Measurements from ENCODE around the gene GMDS.
A peak's percentile ranks its signal among the peaks of the same experiment; 100 is the strongest.

GMDS gene

DNA sequence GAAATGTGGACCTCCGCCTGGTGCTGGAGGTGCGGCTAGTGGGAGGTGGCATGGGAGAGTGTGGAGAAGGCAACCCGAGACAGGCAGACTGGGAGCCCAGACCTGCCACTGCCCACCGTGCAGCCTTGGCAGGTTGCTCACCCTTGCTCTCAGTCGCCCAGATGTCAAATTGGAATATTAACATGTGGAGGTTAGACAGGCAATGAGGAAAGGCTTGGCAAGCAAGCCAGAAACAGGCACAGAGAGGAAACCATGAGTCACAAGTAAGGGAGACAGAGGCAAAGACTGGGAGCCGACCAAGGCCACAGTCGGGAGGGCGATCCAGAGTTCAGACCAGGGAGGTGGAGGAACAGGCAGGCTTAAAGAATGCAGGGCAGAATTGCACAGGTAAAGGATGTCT lies 457.5 kb downstream of the GMDS start:
- no peak for DNase-seq

DNA sequence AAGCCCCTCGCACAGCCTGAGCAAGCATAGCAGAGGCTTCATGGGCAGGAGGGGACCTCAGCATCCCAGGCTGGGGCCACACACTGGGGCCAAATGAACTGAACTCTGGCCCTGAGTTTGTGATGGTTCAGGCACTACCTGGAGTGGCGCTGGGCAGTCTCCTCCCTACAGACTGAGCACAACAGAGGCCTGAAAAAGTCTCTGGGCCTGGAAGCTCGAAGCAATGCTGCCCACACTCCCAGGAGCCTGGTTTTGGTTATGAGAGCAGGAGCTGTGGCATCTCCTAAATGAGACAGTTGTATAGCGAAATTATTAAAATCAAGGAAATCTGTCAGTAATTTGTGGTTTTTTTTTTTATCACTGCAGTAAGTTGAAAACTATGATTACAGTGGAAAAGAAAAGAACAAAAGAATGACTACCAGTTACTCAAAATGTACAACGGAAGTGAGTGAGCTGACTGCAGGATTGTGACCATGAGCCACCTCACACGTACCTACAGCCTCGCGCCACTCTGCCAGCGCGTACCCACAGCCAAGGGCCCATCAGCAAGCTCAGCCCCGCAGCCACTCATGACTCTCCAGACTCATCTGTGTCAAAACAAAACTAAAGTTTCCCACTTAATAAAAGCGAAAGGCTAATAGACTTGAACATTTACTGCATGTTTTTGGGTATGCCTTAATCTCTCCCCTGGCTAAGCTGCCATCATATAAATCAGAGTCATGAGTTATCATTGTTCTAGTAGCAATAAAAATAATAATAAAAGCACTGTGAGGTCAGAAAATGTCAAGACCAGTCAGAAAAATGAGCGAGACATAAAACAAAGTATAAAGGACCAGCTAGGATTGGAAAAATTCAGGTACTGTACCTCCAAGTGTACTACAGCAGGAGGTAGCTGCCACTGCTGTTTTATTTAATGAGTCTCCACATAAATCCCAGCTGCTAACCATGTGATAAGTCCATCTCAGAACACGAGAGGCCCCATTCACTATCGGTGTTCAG lies 458.7 kb downstream of the GMDS start:
- no peak for DNase-seq

DNA sequence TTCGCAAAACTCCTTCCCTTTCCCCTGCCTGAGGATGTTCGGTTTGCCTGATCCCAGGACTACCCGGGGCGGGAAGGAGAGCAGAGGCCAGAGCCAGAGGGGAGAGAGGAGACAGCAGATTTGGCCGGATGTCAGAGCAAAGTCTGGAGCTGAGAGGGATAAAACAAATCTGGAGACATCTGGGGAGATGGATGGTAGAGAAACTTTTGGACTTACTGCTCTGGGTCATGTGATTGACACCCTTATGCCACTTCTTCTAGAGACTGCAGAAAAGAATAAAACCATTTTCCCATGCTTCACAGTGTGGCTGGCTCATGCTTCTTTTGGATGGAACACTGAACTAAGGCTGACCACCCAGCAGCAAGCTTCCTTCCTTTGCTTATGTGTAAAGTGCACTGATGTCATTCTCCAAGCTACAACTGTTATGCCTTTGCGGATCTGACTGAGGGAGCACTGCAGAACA lies 461.0 kb downstream of the GMDS start:
- no peak for DNase-seq

DNA sequence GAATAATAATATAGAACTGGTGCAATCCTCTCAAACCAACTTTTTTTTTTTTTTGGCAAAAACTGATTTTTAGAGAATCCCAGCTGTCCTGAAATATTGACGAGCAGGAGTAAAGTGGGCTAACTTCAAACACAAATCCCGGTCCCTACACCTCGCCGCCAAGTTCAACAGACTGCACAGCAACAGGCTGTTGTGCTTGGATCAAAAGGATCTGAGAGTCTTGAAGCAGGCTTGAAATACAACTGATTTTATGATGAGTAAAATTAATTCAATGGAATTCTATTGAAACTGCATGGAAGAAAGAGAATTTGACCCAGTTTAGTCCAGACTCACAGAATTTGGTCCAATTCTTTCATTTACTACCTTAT lies 463.6 kb downstream of the GMDS start:
- DNase-seq, result no peak

DNA sequence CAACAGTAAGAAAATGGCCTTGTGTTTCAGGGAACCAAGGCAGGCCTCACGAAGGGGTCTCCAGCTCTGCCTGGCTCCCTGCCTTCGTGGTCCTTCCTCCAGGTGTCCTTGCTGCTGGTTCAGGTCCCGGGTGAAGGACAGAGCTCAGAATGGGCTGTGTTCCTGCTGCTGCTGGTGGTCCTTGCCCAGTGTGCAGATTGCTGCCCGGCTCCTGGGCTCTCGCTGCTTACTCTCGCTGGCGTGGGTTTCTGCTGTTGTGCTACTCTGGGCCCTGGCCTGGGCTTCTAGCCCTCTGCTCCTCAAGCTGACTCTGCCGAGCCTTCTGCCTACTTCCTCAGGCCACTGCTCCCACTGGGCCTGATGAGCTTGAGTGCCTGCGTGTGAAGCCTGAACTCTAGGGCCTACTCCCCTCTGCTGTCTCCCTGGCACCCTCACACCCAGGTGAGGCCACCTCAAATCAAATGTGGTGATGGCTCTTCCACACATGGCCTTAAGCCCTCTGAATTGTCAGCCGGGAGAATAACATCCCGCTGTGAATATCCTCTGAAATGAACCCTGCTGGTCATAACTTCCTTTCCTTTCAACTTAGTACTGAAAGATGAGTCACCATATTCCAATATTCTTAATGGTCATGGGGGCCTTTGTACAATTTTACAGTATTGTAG lies 464.1 kb downstream of the GMDS start:
- DNase-seq, result no peak

DNA sequence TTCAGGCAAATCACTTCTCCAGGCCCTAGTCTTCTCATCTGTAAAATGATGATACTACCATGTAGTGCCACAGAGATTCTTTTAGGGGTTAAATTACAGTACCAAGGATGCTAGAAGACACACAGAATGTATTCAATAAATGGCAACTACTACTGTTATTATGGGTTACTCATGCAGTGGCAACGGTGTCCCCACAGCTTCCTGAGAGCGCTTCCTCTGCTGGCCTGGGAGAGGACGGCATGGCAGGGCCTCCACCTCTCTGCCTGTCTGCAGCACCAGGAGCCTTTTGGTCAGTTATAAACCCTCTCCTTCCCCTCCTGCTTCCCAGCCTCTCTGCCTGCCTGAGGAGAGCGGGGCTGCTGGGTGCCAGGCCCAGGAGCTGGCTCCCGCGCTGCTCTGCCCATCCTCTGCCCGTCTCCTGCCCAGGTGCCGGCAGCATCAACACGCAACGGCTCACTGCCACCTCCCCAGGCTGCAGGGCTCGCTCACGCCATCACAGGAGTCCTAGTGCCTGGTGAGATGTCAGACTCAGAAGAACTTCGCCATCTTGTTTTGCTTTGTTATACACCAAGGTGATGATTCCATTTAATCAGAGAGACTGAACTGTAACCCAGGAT lies 465.0 kb downstream of the GMDS start:
- no peak for DNase-seq

DNA sequence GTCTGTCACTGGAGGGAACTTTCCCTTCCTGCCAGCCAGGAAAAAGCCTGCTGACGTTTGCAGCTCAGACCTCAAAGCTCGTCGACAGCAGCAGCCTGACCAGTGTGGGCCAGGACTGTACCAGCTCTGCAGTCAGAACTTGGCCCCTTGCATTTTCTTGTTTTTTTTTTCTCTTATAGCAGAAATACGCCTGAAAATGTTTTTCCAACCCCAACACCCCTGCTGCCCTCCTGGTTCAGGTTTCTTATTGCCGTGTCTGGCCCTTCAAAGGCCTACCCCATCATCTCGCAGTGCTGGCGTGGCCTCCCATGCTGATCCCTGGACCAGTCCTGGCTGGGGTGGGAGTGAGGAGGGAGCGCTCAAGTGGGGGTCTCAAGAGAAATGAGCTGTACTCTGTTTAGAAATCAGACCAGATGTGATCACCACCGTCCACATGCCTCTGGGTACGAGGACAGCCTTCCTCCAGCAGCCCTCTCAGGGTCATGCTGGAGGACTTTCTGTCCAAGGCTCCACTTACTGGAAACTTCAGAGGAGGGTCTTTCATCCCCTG lies 466.6 kb downstream of the GMDS start:
- no peak for DNase-seq

DNA sequence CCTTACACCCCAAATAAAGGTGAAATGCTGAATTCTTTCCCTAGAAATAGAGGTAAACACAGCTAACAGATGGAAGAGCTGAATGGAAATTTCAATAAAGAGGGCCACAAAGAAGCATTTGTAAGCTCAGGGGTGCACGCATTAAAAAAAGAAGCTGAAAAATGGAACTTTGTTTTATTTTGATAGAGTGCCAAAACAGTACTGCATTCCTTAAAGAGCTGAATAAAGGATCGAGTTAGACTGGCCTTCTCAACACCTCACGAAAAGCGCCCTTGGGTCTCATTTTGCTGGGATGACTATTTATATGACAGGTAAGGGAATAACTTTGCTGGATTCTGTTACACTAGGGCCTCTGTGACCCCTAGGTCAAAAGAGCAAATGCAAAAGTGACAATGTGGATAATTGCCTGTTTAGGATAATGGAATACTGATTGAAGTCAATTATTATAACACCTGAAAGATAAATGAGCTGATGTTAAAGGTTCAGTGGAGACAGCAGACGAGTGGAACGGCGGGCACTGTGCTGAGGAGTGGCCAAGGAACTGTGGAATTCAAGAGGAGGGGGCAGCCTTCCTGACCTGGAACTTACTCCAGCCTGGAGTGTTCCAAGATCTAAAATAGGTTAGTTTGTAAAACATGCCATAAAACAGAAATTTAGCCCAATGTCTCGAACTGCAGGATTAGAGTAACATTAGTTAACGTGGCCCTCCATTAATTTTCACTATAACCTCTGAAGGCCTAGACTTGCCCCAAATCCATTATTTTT lies 467.3 kb downstream of the GMDS start:
- peak; percentile 24 for DNase-seq

DNA sequence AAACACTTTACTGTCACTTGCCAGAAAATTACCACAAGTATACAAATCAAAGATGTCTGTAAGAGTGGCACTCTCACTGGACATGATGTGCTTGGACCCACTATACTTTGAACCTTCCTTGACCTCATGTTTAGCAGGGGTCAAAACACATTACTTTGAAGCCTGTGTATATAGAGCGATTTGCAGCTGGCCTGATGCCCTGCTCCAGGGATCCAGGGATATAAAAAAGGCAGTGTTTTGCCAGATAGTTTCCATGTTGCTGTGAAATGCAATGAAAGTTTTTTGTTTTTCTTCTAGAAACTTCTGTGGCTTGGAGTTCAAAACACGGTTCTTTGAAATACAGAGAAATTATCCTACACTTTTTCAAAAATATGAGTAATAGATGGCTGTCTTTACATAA lies 470.0 kb downstream of the GMDS start:
- no peak for DNase-seq

DNA sequence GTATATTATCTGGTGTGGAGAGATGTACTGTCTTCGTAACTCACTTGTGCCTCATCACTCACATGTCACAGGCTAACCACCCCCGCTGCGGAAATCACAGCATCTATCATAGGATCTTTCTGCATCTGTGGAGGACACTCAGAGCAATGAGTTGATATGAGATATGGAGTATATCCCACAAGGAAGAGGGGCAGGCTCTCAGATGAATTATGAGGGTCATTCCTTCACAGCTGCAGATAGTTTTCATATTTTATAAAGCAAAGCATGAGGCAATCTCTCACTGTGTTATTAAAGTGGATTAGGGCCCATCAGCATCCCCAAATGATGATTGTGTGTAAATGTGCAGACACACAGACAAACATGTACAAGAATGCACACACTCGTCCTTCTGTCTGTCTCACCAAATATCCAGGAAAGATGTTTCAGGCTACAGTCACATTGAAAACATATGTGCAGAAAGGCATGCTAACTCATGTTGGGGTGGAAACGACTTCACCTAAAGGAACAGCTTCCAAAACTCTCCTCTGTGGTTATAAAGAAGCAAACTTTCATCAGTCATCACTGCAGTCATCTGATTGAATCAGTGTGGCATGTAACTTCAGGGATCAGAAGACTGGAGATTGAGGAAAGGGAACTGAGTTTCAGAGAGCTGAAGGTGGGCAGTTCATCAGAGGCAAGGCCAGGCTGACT lies 471.0 kb downstream of the GMDS start:
- no peak for DNase-seq

DNA sequence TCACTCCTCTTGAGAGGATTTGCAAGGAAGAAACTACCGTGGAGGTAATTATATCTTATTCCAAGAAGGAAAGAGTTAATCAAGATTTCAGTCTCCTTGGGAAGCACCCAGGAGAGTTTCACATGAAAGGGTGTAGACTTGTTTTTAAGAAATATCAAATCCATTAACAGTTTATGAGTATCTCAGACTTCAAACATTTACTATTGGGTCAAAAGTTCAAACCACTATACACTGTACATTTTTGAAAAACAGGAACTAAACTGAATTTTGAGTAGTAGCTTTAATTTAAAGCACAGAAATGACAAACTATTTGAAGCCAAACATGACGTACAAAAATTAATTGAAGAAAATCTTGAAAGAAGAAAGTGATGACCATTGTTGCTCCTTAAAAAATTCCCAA lies 471.7 kb downstream of the GMDS start:
- DNase-seq, result no peak

DNA sequence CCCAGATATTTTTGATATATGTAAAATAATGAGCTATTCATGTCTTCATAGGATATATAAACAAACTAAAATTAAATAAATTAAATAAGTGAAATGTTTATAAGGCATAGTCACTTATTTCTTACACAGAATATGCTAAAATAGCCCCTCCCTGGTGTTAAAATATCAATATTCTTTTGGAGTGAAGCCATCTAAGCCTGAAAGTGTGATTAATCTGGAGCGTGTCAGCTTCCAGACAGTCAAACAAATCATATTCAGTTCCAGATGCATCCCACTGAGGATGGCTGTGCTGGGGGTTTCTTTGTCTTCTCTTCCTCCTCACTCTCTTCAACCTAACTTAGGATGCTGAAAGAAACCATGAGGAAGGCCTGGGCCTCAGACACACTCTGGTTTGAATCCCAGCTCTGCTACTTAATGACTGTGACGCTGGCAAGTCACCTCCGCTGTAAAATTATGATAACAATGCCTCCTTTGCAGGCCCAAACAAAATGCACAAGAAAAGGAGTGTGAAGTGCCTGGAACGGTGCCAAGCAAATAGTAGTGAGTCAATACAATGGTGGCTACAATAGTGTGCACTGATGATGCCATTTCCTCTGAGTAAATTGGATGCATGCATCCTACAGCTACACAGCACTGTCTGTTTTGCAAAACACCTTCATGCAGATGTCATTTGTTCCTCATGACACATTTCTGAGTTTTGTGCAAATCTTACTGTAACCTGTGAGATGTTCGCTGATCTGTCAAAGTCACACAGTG lies 474.3 kb downstream of the GMDS start:
- DNase-seq, result no peak

DNA sequence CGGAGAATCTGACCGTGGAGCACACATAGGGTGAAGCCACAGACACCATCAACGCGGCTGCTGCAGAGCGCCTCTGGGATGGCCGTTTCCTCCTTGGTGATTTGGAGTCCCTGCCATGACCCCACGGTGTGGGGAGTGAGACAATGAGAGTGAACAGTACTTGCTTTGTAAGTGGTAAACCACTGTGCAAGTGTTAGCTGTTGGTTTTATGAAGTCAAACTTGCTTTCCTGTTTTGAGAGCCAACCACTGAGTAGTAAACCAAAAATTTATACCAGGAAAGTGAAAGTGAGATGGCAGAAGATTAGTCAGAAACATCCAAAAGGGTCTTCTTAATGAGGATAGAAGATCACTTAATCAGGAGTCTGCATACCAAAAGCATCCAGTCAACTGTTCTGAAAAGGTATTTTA lies 475.0 kb downstream of the GMDS start:
- no peak for DNase-seq

DNA sequence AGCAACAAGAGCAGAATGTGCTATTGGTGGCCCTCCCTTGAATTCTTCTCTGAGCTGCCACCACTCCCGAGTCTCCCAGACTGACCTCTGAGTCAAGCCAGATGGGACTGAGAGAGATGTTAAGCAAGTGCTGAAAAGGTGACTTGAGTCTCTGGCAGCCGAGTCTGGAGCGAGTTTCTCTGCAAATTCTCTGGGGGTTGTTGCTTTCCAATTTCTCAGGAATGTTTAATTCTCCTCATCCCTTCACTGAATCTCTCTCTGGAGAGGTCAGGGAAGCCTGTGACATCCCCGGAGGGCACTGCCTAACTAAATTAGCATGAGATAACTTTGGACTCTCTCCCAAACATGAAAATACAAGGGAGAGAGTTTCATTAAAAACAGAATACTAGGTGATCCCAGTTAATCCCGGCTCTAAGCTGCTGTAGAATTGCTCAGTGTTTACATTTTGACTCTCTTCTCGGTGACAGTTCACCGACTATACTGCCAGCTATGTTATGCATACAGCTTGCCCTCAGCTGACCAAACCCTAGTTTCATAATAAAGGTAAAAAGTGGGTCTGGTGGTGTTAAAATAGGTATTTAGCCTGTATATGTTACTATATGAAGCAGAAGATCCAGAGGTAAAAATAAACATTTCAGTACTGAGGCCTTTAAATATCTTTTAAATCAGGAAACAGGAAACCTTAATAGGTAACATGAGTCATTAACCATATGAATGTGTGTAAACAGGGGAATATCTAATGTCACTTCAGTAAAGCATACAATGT lies 477.7 kb downstream of the GMDS start:
- peak; percentile 48 for DNase-seq

DNA sequence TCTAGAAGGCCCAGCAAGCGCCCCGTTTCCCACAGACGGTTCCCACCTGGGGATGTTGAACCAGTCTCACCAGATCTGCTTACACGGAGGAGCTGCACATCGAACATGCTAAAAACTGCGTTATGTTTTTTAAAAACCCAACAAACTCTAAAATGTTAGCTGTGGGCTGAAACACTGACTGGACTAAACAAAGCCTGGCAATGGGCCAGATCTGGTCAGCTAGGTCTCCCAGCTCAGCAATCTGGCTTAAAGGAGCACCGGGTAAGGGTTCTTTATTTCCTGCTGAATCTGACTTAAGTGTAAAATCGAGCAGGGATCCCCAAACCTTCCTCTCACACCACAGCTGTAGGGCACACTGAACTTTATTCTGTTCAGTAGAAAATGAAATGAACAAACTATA lies 478.8 kb downstream of the GMDS start:
- DNase-seq, result peak; percentile 41

DNA sequence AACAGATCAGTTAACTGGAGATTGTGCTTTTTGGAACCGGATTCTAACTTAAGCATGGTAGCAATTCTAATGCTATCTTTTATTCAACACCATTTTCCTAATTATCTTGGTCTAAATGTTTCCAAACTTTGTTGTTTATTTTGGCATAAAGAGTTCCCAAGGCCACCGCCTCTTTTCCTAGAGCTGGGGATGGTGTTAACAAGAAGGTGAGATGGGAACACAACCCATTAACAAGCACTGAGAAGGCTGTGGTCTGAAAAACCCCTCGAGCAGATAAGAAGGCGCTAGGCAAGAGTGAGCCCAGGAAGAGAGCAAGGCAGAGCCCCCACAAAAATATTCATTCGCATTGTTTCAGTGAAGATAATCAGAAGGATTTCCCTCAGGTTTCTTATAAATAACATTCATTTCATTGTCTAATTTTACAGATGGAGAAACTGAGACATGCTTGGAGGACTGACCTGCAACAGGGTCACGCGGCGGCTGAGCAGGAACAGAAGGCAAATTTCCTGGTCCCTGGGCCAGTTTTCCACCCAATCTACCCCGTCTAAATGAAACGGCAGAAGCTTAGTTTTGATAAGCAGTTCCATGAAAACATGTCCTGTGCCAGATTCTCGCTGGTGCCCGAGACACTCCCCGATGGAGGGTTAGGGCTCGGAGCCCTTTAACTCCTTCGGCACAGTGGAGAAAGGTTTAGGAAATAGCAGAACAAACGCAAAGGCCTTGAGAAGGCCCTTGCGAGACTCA lies 480.1 kb downstream of the GMDS start:
- no peak for DNase-seq

DNA sequence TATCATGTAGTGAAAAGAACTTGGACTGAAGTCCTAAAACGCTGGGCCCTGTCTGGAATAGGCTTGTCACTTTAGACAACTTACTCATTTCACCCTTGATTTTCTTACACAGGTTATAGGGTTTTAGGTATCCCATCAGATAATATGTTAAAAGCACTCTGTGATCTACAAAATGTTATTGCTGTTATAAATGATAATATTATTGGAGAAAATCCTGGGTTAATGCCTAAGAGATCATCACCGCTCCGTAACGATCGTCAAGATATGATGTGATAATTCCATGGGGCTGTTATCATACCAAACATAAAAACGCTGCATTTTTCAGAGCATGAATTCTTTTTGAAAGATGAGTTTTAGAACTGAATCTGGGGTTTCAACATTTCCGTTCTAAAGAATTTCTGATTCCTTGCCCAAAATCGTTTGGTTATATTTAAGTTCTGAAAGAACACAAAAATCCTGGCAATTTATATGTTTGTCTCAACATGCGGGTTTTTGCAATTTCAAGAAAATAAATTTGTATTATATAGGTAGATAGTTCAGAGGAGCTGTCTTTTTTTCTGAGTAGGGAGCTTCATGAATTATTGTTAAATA lies 480.9 kb downstream of the GMDS start:
- no peak for DNase-seq

DNA sequence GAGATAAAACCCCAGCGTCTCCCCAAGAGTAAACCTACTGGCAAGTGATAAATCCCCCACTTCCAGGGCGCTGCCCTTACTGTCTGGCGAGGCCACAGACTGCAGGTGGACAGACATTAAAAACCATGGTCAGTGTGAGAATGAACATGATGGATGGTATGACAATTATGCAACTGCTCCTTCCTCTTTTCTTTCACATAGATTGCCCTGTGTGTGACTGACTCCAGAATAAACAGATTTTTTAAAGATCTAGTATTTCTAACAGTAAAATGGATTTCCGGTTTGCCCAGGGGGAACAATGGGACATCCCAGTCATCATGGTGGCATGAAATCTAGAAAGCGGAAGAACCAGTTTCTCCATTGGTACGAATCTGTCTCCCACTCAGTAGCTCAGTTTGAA lies 482.0 kb downstream of the GMDS start:
- DNase-seq, result no peak

DNA sequence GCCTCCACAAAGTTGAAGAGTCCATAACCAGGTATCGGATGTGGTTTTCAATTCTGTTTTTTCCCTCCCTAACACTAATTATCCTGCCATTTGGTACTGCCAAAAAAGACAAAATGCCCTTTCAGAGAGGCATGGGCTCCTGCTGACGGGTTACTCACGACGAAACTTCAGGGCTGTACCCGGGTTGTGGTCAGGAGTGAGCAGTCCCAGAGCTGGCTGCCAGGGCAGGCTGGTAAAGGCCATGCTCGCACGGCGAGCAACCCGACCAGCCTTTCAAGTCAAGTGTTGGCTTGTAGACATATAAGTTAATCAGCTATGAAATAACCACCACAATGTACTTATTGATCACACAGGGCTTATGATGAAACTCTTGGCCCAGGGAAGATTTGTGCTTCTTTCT lies 483.2 kb downstream of the GMDS start:
- DNase-seq, result no peak

All from eye (tissue), 1 donor.